ENCODE data around the gene MEI1.

Gene MEI1

GRCh38 chr22:41841085-41841712 is 141.9 kb downstream of the MEI1 start:
- DNase-seq (ENCODE audit: low read depth in 2 of 2): no peak

DNA sequence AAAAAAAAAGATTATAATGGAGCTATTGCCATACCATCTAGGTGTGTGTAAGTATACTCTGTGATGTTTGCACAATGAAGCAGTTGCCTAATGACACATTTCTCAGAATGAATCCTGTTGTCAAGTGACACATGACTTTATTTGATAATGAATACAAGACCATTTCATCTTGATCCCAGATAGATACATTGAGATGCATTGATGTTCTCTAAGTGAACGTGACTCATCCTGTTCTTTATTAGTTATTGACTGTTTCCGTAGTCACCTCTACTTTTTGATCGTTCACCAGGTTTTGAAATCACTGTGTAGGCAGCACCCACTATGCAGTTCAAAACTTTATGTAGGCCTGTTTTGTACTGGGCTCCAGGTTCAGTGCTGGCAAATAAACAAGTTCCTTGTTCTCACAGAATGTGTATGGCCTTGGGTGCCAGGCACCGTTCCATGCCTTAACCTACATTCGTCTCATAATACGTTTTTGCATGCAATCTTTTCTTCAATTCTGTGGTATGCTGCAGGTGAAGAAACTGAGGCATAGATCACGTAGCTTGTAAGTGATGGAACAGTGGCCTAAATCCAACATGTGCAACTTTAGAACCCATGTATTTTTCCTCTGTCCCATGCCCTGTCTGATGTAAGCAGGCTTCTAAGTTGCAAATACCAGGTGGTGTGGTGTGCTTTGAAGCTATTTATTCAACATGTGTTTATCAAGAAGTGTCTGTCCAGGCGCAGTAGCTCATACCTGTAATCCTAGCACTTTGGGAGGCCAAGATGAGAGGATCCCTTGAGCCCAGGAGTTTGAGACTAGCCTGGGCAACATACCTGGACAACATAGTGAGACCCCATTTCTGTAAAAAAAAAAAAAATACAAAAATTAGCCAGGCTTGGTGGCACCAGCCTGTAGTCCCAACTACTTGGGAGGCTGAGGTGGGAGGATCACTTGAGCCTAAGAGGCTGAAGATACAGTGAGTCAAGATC is 144.0 kb downstream of the MEI1 start:
- DNase-seq (ENCODE audit: low read depth in 2 of 2): no peak

- DNase-seq (ENCODE audit: low read depth in 2 of 2): no peak
These were observed 144.7 kb downstream of the MEI1 start for GRCh38 chr22:41844036-41844435.

DNA sequence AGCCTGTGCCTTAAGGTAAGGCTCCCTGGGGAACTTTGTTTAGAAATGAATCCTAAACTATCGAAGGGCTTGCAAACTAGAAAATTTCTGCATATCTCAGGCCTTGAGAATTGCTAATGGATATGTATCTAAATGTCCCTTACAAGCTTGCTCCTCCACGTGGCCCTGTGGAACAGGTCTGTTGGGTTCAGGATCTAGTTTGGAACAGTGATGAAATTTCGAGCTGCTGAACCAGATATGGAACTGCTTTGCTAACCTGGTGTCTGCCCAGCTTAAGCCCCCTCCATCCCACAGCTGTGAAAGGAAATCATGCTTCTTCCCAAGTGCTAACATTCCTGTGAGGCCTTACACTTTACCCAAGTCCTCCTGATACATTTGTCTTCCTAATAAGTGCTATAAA is 145.2 kb downstream of the MEI1 start:
- no peak for DNase-seq (ENCODE audit: low read depth in 2 of 2)

DNA sequence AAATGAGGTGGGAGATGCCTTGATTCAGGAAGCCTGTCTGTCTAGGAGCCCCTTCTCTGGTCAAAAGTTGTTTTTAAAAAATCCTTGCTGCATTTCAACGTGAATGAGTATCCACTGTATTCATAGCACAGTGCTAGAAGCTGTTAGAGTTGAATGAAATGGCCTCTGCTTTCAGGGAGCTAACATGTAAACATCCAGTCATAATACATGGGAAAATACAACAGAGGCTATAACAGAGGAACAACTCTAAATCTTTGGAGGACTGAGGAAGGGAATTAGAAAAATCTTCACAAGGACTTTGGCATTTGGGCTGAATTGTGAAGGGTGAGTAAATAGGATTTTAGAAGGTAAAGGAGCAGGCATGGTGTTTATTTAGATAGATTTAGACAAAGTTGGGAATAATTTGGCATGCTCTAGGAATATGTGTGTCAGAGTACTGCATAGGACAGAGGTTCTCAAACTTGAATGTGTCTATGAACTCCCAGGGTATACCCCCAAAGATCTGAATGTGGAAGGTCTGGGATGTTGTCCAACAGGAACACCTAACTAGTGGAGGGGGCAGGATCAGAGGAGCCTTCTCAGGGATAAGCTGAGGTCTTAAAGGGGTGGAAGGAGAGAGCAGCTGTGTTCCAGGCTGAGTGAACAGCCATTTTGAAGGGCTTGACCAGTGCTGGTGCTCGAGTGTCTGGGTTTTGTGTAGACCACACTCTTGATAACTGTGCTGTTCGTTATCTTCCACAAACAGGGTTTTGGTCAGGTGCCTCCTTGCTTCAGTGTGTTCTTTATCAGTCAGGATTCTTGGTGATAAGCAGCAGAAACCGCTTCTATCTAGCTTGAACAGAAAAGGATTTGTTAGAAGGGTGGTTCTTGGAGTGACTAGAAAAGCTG is 146.3 kb downstream of the MEI1 start:
- no peak for DNase-seq (ENCODE audit: low read depth in 2 of 2)

DNA sequence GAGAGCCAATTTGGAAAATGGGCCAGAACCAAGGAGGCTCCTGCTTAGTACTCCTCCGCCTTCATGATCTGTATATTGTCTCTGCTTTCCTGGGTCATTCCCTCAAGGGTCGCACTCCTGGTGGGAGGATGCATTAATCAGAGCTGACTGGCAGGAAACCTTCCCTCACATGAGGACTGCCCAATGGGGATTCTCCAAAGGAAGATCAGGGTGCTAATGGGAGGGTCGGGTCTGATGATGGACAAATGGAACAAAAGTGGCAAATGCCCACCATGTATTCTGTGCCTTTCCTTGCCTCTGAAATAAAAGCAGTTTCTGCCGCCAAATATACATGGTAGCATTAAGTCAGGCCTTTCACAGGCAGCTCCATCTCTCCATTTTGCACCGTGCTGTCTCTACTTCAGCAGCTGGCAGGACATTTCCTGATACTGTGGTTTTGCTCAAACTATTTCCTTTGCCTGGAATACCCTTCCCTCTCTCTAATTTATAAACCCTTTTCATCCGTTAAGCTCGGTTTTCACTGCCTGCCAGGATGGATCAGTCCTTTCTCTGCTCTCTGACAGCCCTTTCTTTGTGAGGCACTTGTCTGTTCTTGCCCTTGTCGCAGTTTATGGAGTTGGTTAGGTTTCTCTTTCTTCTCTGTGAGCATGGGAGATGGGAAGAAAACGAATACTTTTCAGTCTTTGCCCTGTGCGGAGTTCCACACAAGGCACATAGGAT is 147.1 kb downstream of the MEI1 start:
- no peak for DNase-seq (ENCODE audit: low read depth in 2 of 2)

GRCh38 chr22:41847300-41847699 is 148.0 kb downstream of the MEI1 start:
- no peak for DNase-seq (ENCODE audit: low read depth in 2 of 2)

GRCh38 chr22:41848468-41848867 is 149.2 kb downstream of the MEI1 start:
- DNase-seq (ENCODE audit: low read depth in 2 of 2): no peak
